Embryonic facial prominence (tissue), 1 donor: ENCODE results near the gene EIF3L.

Experiments
- DNase-seq: peaks from one replicate; pipeline ENCODE4 v3.0.0-alpha.2; 2016; ENCODE audit errors: extremely low spot score

Gene EIF3L

GRCh38 chr22:37905534-37906363 lies 56.5 kb downstream of the EIF3L start, which contains the start of gene MICALL1:
Gene MICALL1, plus strand, starts transcription at chr22:37906297. Its CDS starts 126 bp downstream, at chr22:37906423.
- DNase-seq = peak; percentile 26

- no peak for DNase-seq
These were observed 57.3 kb downstream of the EIF3L start for GRCh38 chr22:37906364-37907008.

- DNase-seq = no peak
These were observed 58.1 kb downstream of the EIF3L start for GRCh38 chr22:37907036-37907954.

- DNase-seq = no peak
These were observed 60.5 kb downstream of the EIF3L start for GRCh38 chr22:37909766-37910165.

- no peak for DNase-seq
These were observed 61.9 kb downstream of the EIF3L start for GRCh38 chr22:37910890-37911672.

- DNase-seq = no peak
These were observed 62.5 kb downstream of the EIF3L start for GRCh38 chr22:37911697-37912096.

- no peak for DNase-seq
These were observed 63.0 kb downstream of the EIF3L start for GRCh38 chr22:37912171-37912570.

- no peak for DNase-seq
These were observed 64.1 kb downstream of the EIF3L start for GRCh38 chr22:37913233-37913721.

GRCh38 chr22:37916311-37916710 lies 67.1 kb downstream of the EIF3L start:
- DNase-seq = no peak

- DNase-seq = no peak
These were observed 68.8 kb downstream of the EIF3L start for GRCh38 chr22:37917874-37918548.

- DNase-seq = no peak
These were observed 69.5 kb downstream of the EIF3L start for GRCh38 chr22:37918580-37919270.

GRCh38 chr22:37920126-37920525 lies 70.9 kb downstream of the EIF3L start:
- DNase-seq = no peak

- DNase-seq = no peak
These were observed 73.0 kb downstream of the EIF3L start for GRCh38 chr22:37922191-37922590.

- no peak for DNase-seq
These were observed 74.7 kb downstream of the EIF3L start for GRCh38 chr22:37923927-37924326.

GRCh38 chr22:37924386-37925065 lies 75.3 kb downstream of the EIF3L start:
- no peak for DNase-seq

- DNase-seq = no peak
These were observed 76.1 kb downstream of the EIF3L start for GRCh38 chr22:37925330-37925729.

GRCh38 chr22:37925767-37926166 lies 76.5 kb downstream of the EIF3L start:
- no peak for DNase-seq

- no peak for DNase-seq
These were observed 77.1 kb downstream of the EIF3L start for GRCh38 chr22:37926358-37926757.
